ENCODE results near the gene FAM53B. TPM values are rescaled to one million over a fixed set of nuclear protein-coding genes. Genes with fewer than 3 reads are reported as not detected.

Gene FAM53B
- total RNA-seq, 1 donor from 2014 or later = 53.4 TPM

DNA sequence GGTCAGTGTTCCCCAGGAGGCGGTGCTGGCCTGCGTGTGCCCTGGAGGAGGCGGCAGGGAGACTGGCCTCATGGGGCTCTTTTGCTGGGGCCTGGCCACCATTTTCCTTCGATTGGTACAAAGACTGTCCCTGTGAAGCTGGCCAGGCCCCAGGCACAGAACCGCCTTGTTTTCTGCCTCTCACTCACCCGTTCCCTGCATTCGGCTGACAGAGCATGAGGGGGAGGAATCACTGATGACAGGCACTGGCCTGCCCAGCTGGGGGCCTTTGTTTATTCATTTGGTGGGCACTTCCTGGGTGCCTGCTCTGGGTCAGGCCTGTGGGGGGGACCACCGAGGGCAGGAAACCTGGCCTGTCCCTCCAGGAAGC lies 139.2 kb downstream of the FAM53B start:
- H3K27ac ChIP-seq (replicated peaks) = no peak overlapping the region
- no peak for DNase-seq
- H3K4me3 ChIP-seq = no peak overlapping the region

DNA sequence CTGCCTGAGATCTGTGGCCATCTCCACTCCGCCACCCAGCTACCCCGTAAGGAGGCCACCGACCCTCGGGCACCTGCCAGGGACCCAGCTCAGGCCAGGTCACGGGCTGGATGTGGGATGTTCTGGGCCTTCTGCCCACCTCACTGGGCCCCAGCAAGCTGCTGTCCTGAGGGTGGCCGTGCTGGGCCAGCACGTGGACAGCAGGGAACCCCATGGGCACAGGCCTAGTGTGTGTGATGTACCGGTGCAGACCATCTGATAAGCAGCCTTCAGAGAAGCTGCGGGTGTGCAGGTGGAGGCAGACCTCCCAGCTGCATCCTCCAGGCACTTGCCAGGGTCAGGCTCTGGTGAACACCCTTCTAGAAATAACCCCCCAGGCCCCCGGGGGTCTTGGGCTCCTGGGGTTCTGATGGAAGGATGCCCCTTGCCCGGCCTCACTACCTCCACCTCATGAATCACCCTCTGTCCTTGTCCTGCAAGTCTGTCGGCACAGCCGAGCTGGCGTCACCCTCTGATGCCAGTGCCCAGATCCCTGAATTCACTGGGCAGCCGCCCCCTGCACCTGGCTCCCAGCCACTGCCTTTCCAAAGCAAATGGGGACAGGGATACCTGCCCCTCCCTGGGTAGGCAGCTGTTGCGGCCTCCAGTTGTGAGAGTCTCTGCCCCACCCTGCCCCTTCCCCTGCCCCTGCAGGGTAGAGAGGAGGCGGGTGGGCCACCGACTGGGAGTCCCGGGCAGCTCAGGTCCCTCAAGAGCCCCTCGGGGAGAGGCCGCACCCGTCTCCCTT lies 139.8 kb downstream of the FAM53B start:
- H3K9me3 ChIP-seq (replicated peaks) = no peaks in the 10 kb centered on the region
- intact Hi-C loops (cut with micrococcal nuclease) = no loop called here
- H3K27ac ChIP-seq (replicated peaks) = no peak overlapping the region
- no peak overlapping the region for H3K4me3 ChIP-seq
- H3K4me1 ChIP-seq = no peaks in the 10 kb centered on the region
- H3K27me3 ChIP-seq (ENCODE audit: low read depth) = no peaks in the 10 kb centered on the region
- peak; percentile 5 for DNase-seq
- no peaks in the 10 kb centered on the region for H3K36me3 ChIP-seq
- TF ChIP-seq, protein P1, sequence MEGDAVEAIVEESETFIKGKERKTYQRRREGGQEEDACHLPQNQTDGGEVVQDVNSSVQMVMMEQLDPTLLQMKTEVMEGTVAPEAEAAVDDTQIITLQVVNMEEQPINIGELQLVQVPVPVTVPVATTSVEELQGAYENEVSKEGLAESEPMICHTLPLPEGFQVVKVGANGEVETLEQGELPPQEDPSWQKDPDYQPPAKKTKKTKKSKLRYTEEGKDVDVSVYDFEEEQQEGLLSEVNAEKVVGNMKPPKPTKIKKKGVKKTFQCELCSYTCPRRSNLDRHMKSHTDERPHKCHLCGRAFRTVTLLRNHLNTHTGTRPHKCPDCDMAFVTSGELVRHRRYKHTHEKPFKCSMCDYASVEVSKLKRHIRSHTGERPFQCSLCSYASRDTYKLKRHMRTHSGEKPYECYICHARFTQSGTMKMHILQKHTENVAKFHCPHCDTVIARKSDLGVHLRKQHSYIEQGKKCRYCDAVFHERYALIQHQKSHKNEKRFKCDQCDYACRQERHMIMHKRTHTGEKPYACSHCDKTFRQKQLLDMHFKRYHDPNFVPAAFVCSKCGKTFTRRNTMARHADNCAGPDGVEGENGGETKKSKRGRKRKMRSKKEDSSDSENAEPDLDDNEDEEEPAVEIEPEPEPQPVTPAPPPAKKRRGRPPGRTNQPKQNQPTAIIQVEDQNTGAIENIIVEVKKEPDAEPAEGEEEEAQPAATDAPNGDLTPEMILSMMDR (IDR thresholded peaks at IDR 0.05; ENCODE audit: borderline replicate concordance) = no peak

More for the DNA sequence above, 139.2 kb downstream of the FAM53B start:
- Histone ChIP-seq H3K4me1 (no peaks in the 10 kb centered on the region), H3K27me3 (ENCODE audit: low read depth) (no peaks in the 10 kb centered on the region), H3K9me3 (replicated peaks) (no peaks in the 10 kb centered on the region), H3K36me3 (no peaks in the 10 kb centered on the region)
- TF ChIP-seq, protein P1 (IDR thresholded peaks at IDR 0.05; ENCODE audit: borderline replicate concordance) = no peak
- intact Hi-C loops (cut with micrococcal nuclease) = no loop called here

DNA sequence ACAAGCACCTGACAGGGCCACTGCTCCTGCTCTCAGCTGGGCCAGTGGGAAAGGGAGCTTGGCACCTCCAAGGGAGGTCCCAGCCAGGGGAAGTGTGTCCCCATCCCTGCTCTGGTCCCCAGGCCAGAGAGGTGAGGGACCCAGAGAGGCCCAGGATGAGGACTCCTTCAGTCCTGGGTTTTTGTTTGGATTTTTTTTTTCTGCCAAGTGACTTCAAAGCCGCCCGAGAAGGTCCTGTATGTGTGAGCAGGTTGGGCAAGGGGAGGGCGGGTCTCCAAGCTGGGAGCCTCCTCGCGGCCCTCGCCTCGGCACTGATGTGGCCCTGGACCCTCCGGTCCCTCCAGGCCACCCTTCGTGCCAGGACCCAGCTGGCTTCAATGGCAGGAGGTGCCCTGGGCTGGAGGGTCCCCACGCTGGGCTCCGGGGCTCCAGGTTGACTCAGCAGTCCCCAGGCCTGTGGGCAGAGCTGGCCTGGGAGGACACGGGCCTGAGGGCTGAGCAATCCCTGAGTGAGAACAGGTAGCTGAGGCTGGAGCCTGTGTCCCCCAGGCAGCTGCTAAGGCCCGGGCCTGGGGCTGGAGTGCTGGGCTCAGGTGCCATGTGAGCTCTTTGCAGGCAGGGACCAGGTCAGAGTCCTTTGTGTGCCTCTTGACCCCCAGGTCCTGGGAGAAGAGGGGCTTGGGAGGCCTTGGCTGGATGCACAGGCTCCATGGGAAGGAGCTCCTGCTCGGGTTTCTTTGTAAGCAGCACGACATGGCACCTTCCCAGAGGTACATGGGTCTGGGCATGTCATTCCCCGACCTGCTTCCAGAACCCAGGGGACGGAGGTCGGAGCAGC lies 140.6 kb downstream of the FAM53B start:
- intact Hi-C loops (cut with micrococcal nuclease) = no loop called here
- no peaks in the 10 kb centered on the region for H3K36me3 ChIP-seq

DNA sequence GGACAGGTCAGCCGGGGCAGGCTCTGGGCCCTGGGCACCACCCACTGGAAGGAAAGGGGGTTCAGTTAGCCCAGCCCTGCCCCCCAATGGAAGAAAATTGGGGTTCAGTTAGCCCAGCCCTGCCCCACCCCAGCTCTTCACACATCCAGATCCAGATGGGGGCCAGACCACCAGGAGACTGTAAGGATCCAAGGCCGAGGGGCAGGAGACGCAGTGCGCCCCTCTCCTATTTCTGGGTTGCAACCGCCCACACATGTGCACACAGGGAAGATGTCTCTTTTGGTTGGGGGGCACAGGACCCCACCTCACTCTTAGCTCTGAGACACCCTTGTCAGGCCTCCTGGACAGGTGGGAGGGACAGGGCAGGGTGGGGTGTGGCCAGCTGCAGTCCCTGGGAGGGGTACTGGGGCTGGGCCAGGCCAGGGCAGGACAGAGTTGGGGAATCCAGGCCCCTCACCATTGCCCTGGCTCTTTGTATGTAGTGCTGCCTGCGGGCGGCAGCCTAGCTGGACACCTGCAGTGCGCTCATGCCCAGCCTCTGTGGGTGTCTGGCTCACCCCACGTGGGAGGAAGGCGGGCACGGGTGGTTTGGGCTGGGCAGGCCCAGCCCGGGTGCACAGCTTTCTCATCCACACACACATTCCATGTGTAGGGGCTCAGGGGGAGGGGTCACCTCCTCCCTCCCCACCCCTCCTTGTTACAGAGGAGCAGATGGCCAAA lies 141.4 kb downstream of the FAM53B start:
- H3K36me3 ChIP-seq = no peaks in the 10 kb centered on the region
- TF ChIP-seq, protein P1 (IDR thresholded peaks at IDR 0.05; ENCODE audit: borderline replicate concordance) = no peak
- no peak for DNase-seq

More for the DNA sequence above, 140.6 kb downstream of the FAM53B start:
- Histone ChIP-seq H3K4me3 (no peak overlapping the region), H3K27ac (replicated peaks) (no peak overlapping the region), H3K9me3 (replicated peaks) (no peaks in the 10 kb centered on the region), H3K27me3 (ENCODE audit: low read depth) (no peaks in the 10 kb centered on the region), H3K4me1 (no peaks in the 10 kb centered on the region)
- DNase-seq = no peak
- TF ChIP-seq, protein P1 (IDR thresholded peaks at IDR 0.05; ENCODE audit: borderline replicate concordance) = no peak

DNA sequence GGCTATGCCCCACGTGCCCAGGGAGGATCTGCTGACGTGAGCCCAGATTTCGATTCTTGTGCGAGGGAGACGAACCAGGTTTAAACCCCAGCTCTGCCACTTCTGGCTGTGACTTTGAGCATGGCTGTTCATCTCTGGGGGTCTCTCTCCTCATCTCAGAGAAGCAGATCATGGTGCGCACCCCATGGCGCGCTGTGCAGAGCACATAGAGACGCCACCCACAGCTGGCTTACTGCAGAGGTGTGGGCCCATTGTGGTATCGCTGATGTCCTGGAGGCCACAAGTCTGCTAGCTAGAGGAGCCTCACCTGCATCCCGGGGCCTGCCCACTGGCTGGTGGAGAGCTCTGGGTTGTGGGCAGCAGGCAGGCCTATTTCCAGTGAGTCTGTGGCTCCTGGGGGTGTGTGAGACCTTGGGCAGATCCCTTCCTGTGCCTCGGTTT lies 142.0 kb downstream of the FAM53B start:
- Histone ChIP-seq H3K27ac (replicated peaks) (no peak overlapping the region), H3K27me3 (ENCODE audit: low read depth) (no peaks in the 10 kb centered on the region), H3K36me3 (no peaks in the 10 kb centered on the region), H3K9me3 (replicated peaks) (no peaks in the 10 kb centered on the region), H3K4me3 (no peak overlapping the region), H3K4me1 (no peaks in the 10 kb centered on the region)
- no peak for DNase-seq
- TF ChIP-seq, protein P1 (IDR thresholded peaks at IDR 0.05; ENCODE audit: borderline replicate concordance) = no peak
- intact Hi-C loops (cut with micrococcal nuclease) = no loop called here

More for the DNA sequence above, 141.4 kb downstream of the FAM53B start:
- Histone ChIP-seq H3K9me3 (replicated peaks) (no peaks in the 10 kb centered on the region), H3K4me3 (no peak overlapping the region), H3K4me1 (no peaks in the 10 kb centered on the region), H3K27ac (replicated peaks) (no peak overlapping the region), H3K27me3 (ENCODE audit: low read depth) (no peaks in the 10 kb centered on the region)
- intact Hi-C loops (cut with micrococcal nuclease) = no loop called here
